AG09309 (cell line): ENCODE measurements around the gene FNDC3B.

Experiments used
- DNase-seq: peaks from one replicate; pipeline ENCODE4 v3.0.0-alpha.2; 2010; ENCODE audit warnings: low read depth
- H3K4me3 ChIP-seq: 2 replicates; pipeline ENCODE4 v1.5.1; 2011; ENCODE audit warnings: mild to moderate bottlenecking, low read depth, low read length, moderate library complexity; ENCODE audit not compliant: control insufficient read depth
- TF ChIP-seq, protein P1 (sequence below): IDR thresholded peaks from 2 replicates; pipeline ENCODE4 v1.5.1; 2011; ENCODE audit warnings: mild to moderate bottlenecking, low read depth, low read length, inconsistent platforms; ENCODE audit not compliant: insufficient read depth, control insufficient read depth; ENCODE audit errors: missing control alignments

The FNDC3B gene

DNA sequence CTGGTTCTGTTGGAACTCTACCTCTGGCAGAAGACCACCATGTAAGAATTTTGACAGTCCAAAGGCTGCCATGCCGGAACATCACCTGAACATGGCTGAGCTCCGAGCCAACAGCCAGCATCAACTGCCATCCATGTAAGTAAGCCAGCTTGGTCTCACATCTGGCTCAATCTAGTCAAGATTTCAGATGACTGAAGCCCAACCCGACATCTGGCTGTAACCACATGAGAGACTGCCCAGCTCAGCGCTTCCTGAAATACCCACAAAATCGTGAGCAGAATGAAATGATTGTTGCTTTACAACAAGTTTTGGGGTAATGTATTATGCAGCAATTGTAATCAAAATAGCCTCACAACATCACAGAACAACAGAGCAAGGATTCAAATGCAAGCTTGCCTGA is 375.9 kb downstream of the FNDC3B start:
- TF ChIP-seq, protein P1, sequence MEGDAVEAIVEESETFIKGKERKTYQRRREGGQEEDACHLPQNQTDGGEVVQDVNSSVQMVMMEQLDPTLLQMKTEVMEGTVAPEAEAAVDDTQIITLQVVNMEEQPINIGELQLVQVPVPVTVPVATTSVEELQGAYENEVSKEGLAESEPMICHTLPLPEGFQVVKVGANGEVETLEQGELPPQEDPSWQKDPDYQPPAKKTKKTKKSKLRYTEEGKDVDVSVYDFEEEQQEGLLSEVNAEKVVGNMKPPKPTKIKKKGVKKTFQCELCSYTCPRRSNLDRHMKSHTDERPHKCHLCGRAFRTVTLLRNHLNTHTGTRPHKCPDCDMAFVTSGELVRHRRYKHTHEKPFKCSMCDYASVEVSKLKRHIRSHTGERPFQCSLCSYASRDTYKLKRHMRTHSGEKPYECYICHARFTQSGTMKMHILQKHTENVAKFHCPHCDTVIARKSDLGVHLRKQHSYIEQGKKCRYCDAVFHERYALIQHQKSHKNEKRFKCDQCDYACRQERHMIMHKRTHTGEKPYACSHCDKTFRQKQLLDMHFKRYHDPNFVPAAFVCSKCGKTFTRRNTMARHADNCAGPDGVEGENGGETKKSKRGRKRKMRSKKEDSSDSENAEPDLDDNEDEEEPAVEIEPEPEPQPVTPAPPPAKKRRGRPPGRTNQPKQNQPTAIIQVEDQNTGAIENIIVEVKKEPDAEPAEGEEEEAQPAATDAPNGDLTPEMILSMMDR: no peak
- H3K4me3 ChIP-seq: no peak overlapping the region
- no peak for DNase-seq

DNA sequence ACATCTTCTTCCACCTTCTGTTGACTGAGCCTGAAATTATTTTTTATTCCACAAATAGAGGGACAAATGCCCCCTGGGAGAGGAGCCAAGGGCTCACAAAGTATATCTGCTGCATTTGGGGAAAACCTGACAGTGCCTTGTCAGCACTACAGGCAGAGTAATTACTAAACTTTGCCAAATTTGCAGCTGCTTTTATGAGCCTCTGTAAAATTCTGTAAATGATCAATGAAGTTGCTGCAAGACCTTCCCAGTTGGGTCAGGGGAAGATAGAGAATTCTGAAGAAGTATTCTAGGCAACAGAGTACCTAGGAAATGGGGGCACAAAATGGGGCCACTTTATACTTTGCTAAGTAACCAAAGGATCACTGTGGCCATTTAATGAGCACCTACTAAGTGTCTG is 398.3 kb downstream of the FNDC3B start:
- TF ChIP-seq, protein P1: no peak
- no peak overlapping the region for H3K4me3 ChIP-seq
- no peak for DNase-seq

DNA sequence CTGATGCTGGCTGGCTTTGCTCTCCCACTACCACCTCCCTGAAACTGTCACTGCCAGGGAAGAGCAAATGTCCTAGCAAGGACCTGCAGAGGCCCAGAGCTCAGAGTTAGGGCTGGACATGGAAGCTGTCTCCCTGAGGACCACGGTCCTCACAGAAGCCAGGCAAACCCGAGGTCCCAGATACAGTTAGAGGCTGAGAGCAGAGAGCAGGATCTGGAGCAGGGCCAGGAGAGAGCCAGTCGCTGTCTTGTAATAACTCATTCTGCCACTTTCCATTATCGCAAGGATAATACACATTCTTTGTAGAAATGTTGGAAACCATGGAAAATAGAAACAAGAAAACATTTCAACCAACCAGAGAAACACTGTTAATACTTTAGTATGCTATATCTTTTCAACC is 398.8 kb downstream of the FNDC3B start:
- H3K4me3 ChIP-seq: no peak overlapping the region
- no peak for DNase-seq
- TF ChIP-seq, protein P1: no peak

DNA sequence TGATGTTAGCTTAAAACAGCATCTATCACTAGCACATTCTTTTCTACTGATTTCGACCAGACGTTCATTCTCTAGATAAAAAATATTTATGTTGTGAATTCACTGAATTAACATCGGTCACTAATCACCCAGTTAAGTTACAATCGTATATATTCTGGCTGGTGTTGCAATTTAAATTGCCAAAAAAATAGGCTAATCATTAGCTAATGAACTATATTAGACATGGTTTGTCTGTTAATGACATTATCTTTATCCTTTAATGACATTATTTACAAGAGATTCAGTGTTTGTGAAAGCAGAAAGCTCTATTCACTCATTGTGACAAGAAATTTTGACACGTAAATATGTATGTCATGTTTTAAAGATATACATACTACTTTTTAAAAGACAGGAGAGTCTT is 402.2 kb downstream of the FNDC3B start:
- TF ChIP-seq, protein P1: no peak
- H3K4me3 ChIP-seq: no peak overlapping the region
- DNase-seq: no peak

DNA sequence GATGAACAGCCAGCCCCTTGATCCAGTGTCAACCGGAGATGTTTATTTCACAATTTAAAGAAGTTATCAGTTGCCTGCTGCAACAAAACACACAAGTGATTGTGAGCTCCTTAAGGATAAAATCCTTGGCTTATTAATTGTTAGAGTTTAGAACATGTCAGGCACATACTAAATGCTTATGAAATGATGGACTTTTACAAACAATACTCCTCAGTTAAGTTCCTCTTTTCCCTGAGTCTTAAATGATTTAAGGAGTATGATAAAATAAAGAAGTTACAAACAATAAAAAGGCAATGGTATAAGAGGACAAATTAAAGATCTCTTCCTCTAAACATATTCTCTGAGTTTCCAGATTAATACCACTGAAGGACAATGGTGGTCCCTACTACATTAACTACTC is 403.2 kb downstream of the FNDC3B start:
- TF ChIP-seq, protein P1: no peak
- H3K4me3 ChIP-seq: no peak overlapping the region
- no peak for DNase-seq

DNA sequence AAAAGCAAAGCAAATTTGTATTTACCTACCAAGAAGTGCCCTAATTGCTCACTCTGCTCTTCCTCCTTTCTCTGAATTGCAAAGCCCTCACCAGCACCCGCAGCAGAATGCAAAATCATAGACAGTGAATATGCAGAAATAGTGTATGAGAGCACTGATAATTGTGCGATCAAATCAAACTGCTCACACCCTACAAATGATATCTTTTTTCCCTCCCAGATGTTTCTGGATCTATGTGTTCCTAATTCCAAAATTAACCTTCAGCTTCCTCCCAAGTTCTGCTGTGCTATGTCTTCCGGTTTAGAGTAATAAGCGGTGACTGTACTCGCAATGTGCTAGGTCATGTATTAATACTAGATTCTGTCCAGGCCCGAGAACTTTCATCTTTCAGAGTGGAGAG is 405.4 kb downstream of the FNDC3B start:
- no peak for DNase-seq
- no peak overlapping the region for H3K4me3 ChIP-seq
- TF ChIP-seq, protein P1: no peak

DNA sequence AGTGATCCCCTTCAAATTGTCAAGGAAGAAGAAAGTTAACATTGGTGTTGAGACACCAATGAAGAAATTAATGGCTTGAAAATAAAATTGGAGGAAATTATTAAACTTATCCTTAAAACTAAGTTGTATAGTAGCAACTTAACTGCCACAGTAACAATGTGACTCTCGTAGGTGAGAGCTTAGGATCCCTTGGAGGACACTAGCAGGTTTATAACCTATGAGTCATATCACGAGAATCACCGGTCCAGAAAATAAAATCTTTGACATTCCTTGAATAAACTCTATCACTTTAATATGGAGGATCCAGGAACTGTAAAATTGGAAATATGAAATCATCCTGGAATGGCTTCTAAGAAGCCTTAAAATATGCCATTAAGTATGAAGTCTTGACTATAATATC is 406.8 kb downstream of the FNDC3B start:
- H3K4me3 ChIP-seq: no peak overlapping the region
- DNase-seq: no peak

More for the DNA sequence above, 406.8 kb downstream of the FNDC3B start:
- TF ChIP-seq, protein P1: no peak
